Spleen (tissue), 11 donors: Measurements from ENCODE around the gene RNF212B. TPM values are rescaled to one million over a fixed set of nuclear protein-coding genes. Genes with fewer than 3 reads are reported as not detected.

Source experiments
- polyA plus RNA-seq, 3 donors: library from polyadenylated mRNA; stranded (reverse); fragments of 200-250 nt; gene quantifications; one replicate each; pipeline ENCODE4 v1.2.1, GENCODE V29; 2013
- small RNA-seq, 4 donors: library from RNA; depleted of rRNA; stranded (forward); fragments of <200 nt; gene quantifications; one replicate each; pipeline ENCODE3, GENCODE V24; 2016
- total RNA-seq, 7 donors: library from RNA; depleted of rRNA in 3 of 7; stranded (reverse); fragments of >200 nt in 3 of 7; fragmentation: NEBNext Ultra II Directional in 4 of 7; extraction: Animal tissue kit (Norgen Biotek cat#: 25700) in 4 of 7; gene quantifications; one replicate each; pipeline versions ENCODE4 v1.1.0 to v1.2.1, GENCODE V29; 2016 to 2021
- donor health status: healthy with polysubstance abuse.
- donor health status: DM: no; HTN: no; CAD: no; lungs with moderate emphysema.
- donor health status: DM: no; HTN: no; CAD: no.
- donor health status: Bipolar disorder and iron deficiency.
- donor health status: healthy.
- donor health status: DM: no; HTN: no; CAD: no.
- donor health status: DM: yes; HTN: yes; CAD: no.

RNF212B gene
- total and polyA plus RNA-seq, 10 donors: not detected

Small RNA genes lying within 50 kb of the gene (small RNA-seq; reads per million reads assigned to genes)
- gene AL049829.1 (0 reads per million in 4 donors), gene RNU6-1046P (0 reads per million in 4 donors)

Other genes with a start within 250 kb of the RNF212B start
- gene C14orf93, start 227.8 kb upstream of the RNF212B start, total RNA-seq: 10 to 100 TPM in 6 of 7 donors, 1 to 10 TPM in 1; 7.3 to 27.0 (median 11.3) TPM
- 1 to 10 TPM; 7.5 to 8.8 (median 8.0) TPM for gene C14orf93, start 227.8 kb upstream of the RNF212B start, polyA plus RNA-seq
- gene PSMB5, start 203.0 kb upstream of the RNF212B start, total RNA-seq: 10 to 100 TPM; 43.1 to 72.3 (median 55.1) TPM
- gene PSMB5, start 203.0 kb upstream of the RNF212B start, polyA plus RNA-seq: 10 to 100 TPM; 36.5 to 80.1 (median 60.9) TPM
- not detected for gene PSMB11, start 195.7 kb upstream of the RNF212B start, total RNA-seq
- gene PSMB11, start 195.7 kb upstream of the RNF212B start, polyA plus RNA-seq: under 1 TPM in 1 of 3 donors, not detected in 2; 0.03 TPM
- gene CDH24, start 180.4 kb upstream of the RNF212B start, total RNA-seq: 1 to 10 TPM; 2.6 to 9.4 (median 6.5) TPM
- gene CDH24, start 180.4 kb upstream of the RNF212B start, polyA plus RNA-seq: 1 to 10 TPM; 1.3 to 6.3 (median 3.1) TPM
- gene ACIN1, start 142.8 kb upstream of the RNF212B start, total RNA-seq: 100 to 1,000 TPM; 148 to 228 (median 211) TPM
- gene ACIN1, start 142.8 kb upstream of the RNF212B start, polyA plus RNA-seq: 100 to 1,000 TPM in 2 of 3 donors, 10 to 100 TPM in 1; 59.2 to 126 (median 119) TPM
- 10 to 100 TPM; 34.3 to 43.2 (median 37.8) TPM for gene C14orf119, start 142.4 kb upstream of the RNF212B start, total RNA-seq
- gene C14orf119, start 142.4 kb upstream of the RNF212B start, polyA plus RNA-seq: 10 to 100 TPM; 28.0 to 47.0 (median 40.2) TPM
- not detected for gene CIROP, start 132.9 kb upstream of the RNF212B start, total RNA-seq
- gene CIROP, start 132.9 kb upstream of the RNF212B start, polyA plus RNA-seq: not detected
- gene CEBPE, start 118.7 kb upstream of the RNF212B start, total RNA-seq: 1 to 10 TPM in 4 of 7 donors, under 1 TPM in 3; 0.64 to 9.6 (median 1.6) TPM
- gene CEBPE, start 118.7 kb upstream of the RNF212B start, polyA plus RNA-seq: 1 to 10 TPM; 1.2 to 3.5 (median 1.3) TPM
- 100 to 1,000 TPM in 1 of 7 donors, 10 to 100 TPM in 6; 23.5 to 106 (median 68.0) TPM for gene SLC7A8, start 54.3 kb upstream of the RNF212B start, total RNA-seq
- 1 to 10 TPM; 3.5 to 8.7 (median 6.7) TPM for gene SLC7A8, start 54.3 kb upstream of the RNF212B start, polyA plus RNA-seq
- gene HOMEZ, start 48.2 kb downstream of the RNF212B start, total RNA-seq: 10 to 100 TPM in 2 of 7 donors, 1 to 10 TPM in 5; 7.3 to 13.0 (median 9.1) TPM
- 1 to 10 TPM; 3.1 to 5.4 (median 5.0) TPM for gene HOMEZ, start 48.2 kb downstream of the RNF212B start, polyA plus RNA-seq
- gene PPP1R3E, start 64.9 kb downstream of the RNF212B start, total RNA-seq: 10 to 100 TPM; 18.6 to 31.7 (median 20.8) TPM
- gene PPP1R3E, start 64.9 kb downstream of the RNF212B start, polyA plus RNA-seq: 10 to 100 TPM; 22.1 to 36.7 (median 30.3) TPM
- gene BCL2L2, start 68.9 kb downstream of the RNF212B start, total RNA-seq: 10 to 100 TPM; 16.7 to 34.6 (median 24.9) TPM
- gene BCL2L2, start 68.9 kb downstream of the RNF212B start, polyA plus RNA-seq: 10 to 100 TPM in 1 of 3 donors, 1 to 10 TPM in 2; 5.4 to 19.2 (median 7.5) TPM
- 100 to 1,000 TPM in 4 of 7 donors, 10 to 100 TPM in 3; 52.1 to 152 (median 132) TPM for gene PABPN1, start 83.5 kb downstream of the RNF212B start, total RNA-seq
- gene PABPN1, start 83.5 kb downstream of the RNF212B start, polyA plus RNA-seq: 100 to 1,000 TPM; 118 to 146 (median 132) TPM
- gene SLC22A17, start 115.0 kb downstream of the RNF212B start, total RNA-seq: 10 to 100 TPM in 2 of 7 donors, 1 to 10 TPM in 5; 7.1 to 13.7 (median 8.3) TPM
- 1 to 10 TPM; 5.1 to 7.1 (median 6.3) TPM for gene SLC22A17, start 115.0 kb downstream of the RNF212B start, polyA plus RNA-seq
- 1 to 10 TPM; 2.6 to 6.7 (median 4.4) TPM for gene EFS, start 127.2 kb downstream of the RNF212B start, total RNA-seq
- 1 to 10 TPM; 1.8 to 4.3 (median 2.7) TPM for gene EFS, start 127.2 kb downstream of the RNF212B start, polyA plus RNA-seq
- not detected for gene IL25, start 134.9 kb downstream of the RNF212B start, total RNA-seq
- gene IL25, start 134.9 kb downstream of the RNF212B start, polyA plus RNA-seq: not detected
- 10 to 100 TPM in 1 of 7 donors, 1 to 10 TPM in 6; 2.1 to 13.0 (median 4.3) TPM for gene CMTM5, start 139.1 kb downstream of the RNF212B start, total RNA-seq
- gene CMTM5, start 139.1 kb downstream of the RNF212B start, polyA plus RNA-seq: 1 to 10 TPM; 1.3 to 4.1 (median 2.7) TPM
- under 1 TPM in 1 of 7 donors, not detected in 6; 0.82 TPM for gene MYH6, start 170.3 kb downstream of the RNF212B start, total RNA-seq
- under 1 TPM; 0.35 to 0.44 (median 0.37) TPM for gene MYH6, start 170.3 kb downstream of the RNF212B start, polyA plus RNA-seq
- gene MYH7, start 197.7 kb downstream of the RNF212B start, total RNA-seq: under 1 TPM in 1 of 7 donors, not detected in 6; 0.09 TPM
- under 1 TPM; 0.06 to 0.65 (median 0.12) TPM for gene MYH7, start 197.7 kb downstream of the RNF212B start, polyA plus RNA-seq
- gene NGDN, start 231.8 kb downstream of the RNF212B start, total RNA-seq: 10 to 100 TPM; 32.7 to 62.7 (median 40.0) TPM
- gene NGDN, start 231.8 kb downstream of the RNF212B start, polyA plus RNA-seq: 10 to 100 TPM; 39.6 to 48.5 (median 40.6) TPM